Measurements from ENCODE around the gene ARID1B.

ARID1B gene

DNA sequence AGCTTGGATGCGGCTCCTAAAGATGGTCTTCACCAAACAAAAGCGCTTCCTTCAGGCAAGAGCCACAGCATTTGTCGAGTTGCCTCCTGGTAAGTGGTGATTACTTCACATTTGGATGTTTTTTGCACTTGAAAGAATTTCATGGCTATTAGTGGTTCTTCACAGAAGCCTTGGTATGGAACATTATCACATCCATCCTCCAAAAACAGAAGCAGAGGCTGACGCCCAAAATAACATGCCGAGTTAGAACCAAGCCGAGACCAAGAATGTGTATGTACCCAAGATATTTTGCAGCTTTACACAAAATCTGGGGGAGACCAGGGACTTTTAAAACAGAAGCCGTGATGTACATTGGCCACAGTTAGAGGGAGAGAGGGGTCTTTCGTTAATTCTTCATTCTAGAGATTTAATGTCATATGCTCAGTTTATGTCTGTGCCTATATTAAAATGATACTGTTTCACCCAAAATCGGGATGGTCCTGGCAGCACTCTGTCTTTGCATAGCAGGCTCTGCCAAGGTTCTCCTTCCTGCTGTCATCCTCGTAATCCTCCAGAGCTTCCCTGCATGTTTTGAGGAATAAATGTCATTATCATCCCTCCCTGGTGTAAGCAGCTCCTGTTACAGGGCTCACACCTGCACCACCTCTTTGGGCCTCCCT lies 436.9 kb downstream of the ARID1B start:
- no peak for DNase-seq (ENCODE audit: low spot score)

DNA sequence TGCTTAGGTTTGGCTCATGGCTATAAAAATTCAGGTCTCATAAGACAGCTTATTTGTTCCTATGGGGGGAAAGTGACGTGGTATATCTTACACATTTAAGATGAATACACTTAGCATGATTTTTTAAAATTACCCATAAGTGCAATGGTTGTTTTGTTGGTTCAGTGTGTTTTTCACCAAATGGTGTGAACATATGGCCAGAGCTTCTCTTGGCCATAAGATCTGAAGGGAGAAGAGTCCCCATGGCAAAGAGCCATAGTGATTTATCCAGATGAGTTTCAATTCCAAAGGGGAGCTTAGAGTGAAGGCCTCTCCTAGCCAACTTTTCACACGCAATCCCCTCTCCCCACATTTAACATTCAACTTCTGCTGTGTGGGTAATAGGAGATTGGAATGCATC lies 438.5 kb downstream of the ARID1B start:
- no peak for DNase-seq (ENCODE audit: low spot score)

DNA sequence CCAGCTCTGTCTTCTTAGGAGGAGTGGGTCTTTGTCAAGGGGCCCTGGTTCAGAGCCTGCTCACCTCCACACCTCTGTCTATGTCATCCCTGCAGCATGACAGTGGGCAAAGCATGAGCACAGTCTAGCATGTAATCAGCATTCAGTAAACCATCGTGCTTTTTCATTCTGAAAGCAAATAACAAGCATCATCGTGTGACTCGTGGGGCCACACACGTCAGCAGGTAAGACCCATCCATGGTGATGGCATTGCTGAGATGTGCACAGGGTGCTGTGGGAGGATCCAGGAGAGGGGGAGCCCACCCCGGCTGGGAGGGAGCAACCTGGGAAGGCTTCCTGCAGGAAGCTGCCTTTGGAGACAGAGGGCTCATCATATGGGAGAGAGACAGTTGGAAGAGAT lies 439.4 kb downstream of the ARID1B start:
- no peak for DNase-seq (ENCODE audit: low spot score)

DNA sequence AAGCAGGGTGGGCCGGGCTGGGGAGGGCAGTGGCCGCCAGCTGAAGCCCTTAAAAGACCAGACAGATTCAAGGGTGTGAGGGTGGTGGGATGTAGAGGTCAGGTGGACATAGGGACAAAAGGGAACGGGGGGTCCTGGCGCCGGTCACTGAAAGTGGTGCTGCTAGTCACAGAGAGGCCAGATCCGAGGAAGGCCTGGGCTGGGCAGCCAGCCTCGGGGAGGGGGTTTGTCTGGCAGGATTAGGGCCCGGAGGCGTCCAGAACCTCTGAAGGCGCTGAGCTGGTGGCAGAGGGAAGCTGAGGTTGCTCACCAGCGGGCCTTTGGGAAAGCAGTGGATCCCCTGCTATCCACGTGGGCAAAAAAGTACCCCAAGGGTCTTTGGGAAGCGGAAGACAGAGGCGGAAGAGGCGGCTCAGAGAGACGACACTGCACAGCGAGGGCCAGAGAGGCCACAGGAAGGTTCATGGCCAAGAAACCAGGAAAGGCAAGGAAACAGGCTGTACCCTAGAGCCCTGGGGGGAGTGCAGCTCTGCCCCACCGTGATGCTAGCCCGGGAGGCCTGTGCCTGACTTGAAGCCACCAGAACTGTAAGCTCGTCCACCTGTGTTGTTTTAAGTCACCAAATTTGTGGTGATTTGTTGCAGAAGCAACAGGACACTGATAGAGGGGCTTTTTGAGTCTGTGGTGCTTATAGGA lies 440.2 kb downstream of the ARID1B start:
- DNase-seq (ENCODE audit: low spot score): no peak

DNA sequence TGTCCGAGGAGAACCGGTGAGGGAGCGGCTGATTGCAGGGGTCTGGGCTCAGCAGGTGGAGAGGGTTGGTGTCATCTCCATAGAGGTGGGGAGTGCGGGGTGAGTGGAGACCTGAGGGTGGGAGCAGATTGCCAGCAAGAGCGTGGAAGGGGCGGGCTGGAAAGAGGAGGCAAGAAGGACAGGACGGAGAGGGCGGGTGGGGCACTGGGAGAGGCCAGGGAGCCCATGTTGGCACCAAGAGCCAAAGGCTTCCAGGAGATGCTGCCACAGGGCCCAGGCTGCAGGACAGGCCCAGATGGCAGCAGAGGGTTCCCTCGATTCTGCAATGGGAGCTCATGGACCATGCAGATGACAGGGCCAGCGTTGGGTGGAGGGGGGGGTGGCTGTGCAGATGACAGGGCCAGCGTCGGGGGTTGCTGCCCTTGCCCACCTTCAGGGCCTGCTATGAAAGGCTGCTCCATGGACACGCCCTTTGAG lies 440.8 kb downstream of the ARID1B start:
- DNase-seq (ENCODE audit: low spot score): no peak

DNA sequence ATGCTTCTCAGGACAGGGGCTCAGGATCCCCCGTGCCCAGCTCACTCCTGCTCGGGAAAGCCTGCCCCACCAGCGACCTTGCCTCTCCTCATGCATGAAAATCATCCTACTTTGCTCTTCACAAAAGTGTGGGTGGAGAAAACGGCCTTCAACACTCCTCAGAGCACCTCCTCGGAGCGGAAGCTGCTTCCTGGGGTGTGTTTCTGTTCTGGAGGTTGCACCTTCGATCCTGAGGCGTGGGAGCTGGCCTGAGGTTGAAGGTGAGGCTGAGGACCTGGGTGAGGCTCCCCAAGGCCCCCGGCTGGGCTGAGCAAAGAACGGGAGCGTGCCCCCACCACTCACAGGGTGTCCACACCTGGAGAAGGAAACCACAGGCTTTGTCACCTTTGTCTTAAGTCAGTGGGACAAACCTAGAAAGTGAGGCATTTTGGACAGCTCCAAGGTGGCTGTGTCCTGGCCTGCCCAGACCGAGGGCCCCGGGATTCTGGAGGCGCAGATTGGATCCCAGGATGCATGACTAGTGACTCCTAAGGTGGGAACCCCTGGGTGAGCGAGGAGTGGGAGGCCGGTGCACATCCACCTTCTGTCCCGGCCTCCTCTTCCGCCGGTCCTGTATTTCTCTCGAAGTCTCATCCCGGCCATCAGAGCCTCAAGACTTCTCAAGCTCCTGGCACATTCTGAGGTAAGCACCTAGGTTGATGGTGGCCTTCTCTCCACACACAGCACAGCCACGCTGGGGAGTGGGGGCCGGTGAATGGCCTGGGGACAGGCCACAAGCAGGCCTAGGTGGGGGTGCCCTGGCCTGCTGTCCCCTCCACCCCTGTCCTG lies 441.4 kb downstream of the ARID1B start:
- peak; percentile 39 for DNase-seq (ENCODE audit: low spot score)

DNA sequence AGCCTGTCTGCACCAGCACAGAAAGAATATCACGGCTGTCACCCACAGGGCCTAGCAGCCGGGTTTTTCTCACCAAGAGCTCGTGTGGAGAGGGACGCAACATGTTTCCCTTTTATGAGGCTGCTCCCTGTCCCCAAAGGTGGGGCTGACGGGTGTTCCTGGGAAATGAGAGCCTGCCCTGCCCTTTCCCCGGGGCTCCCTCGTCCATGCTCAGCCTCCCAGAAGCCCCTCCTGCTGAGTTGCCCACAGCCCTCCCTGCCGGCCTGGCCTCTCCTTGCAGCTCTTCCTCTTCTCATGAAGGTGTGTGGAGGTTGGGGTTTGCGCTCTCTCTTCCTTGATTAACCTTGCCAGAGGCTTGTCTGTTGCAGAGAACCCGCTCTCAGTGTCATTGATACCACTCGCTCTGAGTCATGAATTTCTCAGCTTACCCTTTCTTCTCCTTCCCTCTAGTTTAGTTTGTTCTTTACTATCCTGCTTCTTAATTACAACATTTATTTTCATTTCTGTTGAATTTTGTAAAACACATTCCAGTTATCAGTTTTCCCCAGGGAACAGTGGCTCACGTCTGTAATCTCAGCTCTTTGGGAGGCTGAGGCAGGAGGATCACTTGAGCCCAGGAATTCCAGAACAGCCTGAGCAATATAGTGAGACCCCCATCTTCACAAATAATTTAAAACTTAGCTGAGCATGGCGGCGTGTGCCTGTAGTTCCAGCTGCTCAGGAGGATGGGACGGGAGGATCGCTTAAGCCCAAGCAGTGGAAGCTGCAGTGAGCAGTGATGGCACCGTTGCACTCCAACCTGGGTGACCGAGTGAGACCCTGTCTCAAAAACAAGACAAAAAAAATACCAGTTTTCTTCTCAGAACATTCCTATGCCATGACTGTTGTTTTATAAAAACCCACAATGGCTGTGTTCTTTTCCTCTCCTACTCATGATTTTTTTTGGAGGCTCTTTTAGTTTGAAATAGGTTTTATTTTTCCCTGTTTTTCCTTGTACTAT lies 442.3 kb downstream of the ARID1B start:
- DNase-seq (ENCODE audit: low spot score): peak; percentile 53

DNA sequence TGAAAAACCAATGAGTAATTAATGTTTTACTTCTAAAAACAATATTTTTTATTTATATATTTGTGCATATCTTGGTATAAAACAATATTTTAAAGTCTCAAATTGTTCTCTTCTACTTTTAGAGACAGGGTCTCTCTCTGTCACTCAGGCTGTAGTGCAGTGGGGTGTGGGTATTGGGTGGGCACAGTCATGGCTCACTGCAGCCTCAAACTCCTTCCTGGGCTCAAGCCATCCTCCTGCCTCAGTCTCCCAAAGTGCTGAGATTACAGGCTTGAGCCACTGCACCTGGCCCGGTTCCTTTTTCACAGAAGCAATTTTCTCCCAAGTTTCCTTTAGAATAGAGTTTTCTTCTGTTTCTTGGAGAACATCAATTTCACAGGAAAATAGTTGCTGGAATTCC lies 443.3 kb downstream of the ARID1B start:
- peak; percentile 13 for DNase-seq (ENCODE audit: low spot score)

DNA sequence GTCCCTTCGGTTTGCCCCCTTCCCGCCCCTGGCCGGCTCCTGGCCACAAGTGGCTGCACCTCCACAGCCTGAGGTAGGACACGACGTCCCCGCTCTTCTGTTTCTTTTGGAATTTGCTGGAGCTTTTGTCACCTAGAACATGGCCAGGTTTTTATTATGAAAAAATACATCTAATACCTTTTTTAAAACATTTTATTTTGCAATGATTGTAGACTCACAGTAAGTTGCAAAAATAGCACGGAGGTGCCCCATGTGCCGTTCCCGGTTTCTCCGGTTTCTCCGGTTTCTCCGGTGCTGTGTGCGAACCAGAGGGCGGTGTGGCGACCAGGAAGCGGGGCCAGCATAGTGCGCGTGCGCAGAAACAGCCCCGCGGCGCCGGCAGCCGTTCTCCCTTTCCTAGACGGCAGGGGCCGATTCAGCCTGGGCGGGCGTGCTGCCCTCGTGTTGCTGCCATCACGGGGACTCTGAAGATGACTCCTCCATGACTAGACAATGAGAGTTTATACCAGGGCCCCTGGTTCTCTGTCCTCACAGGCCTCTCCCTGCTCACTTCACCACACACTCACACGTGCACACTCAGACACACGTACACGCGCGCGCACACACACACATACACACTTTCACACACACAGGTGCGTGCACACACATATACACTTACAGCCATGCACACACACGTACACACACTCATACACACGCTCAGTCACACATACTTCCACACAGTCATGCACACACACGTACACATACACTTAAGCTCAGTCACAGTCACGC lies 444.1 kb downstream of the ARID1B start:
- peak; percentile 78 for DNase-seq (ENCODE audit: low spot score)

DNA sequence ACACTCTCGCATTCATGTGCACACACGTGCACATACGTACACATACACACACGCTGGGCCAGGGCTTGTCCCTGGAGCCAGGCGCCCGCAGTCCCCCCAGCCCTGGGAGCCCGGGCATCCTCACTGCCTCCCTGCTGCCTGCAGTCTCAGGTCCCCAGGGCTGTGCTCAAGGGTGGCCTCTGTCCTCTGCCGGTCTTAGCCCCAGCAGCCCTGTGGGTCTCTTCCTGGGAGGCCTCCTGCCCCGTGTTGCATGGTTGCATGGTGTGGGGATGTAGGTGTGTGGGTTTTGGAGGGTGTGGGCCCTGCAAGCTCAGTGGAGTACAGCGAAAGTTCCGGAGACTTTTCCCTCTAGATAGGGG lies 444.6 kb downstream of the ARID1B start:
- no peak for DNase-seq (ENCODE audit: low spot score)

DNA sequence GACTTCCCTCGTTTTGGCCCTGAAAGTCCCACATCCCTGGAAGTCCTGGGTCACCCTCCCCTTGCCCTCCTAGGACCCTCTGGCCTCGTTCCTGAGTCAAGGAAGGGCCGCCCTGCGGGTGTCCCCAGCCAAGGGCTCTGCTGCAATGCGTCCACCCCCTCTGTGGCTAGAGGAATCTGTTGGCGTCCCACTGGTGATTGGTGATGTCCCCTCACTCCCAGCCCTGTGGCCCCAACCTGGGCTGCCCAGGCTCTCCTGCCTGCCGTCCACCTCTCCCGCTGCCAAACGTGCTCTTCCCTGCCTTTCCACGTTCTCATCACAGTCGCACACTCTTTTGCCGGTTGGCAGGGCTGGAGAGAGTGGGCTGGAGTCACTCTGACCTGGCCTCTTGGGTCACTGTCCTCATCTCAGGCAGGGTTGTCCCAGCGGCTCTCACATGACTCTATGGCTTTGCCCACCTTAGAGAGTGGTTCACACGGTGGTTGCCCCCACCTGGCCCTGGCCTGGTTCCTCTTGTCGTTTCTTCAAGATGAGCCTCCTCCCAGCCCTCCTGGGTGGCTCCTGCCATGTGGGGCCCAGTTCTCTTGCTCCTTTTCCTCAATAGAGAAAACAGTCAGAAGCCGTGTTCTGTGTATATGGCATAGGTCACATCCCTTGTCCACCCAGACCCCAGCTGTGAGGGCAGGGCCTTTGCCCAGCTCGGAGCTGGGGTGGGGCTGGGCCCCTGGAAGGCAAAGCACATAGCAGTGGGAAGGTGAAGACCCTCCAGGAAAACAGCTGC lies 445.2 kb downstream of the ARID1B start:
- peak; percentile 39 for DNase-seq (ENCODE audit: low spot score)

DNA sequence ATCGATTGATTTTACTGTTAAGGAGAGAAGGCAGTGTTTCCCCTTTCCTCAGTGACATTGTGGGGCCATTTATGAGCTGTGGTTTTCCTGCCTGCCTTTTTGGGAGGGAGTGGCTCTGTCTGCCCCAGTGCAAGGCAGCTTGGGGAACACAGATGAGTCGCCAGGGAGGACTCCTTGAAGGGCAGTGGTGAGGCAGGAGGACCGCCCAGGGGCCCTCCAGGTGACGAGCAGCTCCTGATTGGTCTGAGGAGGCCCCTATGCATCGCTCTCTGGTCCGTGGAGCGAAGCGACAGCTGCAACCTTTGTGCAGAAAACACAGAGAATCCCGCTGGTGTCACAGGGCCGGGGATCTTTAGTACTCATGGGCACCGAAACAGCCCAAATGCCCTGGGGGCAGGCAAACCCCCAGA lies 445.8 kb downstream of the ARID1B start:
- no peak for DNase-seq (ENCODE audit: low spot score)

DNA sequence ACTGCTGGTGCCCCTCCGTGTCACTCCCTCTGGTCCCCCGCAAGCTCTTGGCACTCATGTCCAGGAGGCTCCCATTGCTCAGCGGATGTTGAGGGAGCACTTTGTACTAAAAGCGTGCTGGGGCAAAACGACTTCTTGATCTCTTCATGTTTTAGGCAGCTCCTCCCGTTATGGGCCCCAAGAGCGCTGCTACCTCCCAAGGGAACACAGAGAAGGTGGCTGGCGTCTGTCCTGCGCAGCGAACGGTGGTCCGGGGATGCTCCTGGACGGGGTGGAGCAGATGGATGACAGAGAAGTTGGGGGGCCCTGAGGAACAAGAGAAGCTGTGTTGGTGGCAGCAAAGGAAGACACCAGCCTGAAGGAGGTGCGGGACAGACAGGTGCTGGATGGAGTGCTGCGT lies 446.3 kb downstream of the ARID1B start:
- peak; percentile 33 for DNase-seq (ENCODE audit: low spot score)

DNA sequence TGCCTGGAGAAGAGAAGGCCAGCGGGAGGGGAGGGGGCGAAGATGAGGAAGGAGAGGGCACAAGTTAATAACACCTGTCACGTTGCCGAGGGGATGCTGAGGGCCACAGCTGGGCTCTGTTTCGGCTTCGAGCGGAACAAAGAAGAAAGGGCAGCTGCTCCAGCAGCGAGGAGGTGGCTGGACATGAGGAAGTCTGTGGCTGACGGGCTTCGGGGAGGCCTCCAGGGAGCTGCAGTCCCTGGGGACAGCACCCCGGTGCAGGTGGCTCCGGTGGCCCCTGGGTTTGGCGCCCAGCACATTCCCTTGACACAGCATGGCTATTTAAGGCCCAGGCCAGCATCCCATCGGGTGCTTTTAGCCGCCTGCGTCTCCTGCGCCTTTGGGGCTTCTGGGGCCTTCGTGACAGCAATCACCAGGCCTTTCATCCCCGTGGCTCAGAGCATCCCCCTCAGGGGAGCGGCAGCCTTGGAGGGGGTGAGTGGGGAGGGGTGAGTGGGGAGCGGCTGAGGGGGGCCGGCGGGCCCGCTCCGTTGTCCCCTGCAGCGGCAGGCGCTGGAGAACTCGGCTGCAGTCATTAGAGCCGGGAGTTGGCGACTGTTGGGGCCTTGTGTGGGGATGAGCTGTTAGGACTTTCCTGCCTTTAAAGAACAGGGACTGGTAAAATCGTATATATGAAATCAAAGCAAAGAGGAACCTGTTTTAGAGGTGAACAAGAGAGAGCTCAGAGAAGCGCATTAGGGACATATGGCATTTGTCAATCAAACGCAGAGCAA lies 447.2 kb downstream of the ARID1B start:
- DNase-seq (ENCODE audit: low spot score): peak; percentile 41

DNA sequence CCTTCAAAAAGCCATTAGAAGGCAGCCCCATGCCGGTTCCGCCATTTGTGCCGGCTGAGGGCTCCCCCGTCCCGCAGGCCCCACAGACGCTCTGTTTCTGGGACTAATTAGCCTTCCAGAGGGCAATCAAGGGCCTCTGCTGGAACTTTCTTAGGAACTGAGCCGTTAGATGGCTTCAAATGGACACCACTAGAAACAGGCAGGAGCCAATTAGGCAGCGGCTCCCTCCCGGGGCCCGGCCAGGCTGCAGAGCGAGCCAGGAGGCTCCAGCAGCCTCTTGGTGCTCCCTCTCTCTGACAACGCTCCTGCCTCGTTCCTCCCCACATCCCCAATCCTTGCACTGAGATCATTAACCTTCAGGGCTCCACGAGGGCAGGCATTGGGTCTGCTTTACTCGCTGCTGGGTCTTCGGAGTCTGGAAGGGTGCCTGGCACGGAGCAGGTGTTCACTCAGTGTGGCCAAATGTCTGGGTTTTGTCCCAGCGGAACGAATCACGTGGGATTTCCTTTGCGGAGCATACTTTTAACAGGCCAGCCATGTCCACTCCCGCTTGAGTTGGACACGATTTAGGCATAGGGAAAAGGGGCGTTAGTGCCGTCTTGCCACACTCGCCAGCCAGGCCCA lies 447.9 kb downstream of the ARID1B start:
- peak; percentile 36 for DNase-seq (ENCODE audit: low spot score)

DNA sequence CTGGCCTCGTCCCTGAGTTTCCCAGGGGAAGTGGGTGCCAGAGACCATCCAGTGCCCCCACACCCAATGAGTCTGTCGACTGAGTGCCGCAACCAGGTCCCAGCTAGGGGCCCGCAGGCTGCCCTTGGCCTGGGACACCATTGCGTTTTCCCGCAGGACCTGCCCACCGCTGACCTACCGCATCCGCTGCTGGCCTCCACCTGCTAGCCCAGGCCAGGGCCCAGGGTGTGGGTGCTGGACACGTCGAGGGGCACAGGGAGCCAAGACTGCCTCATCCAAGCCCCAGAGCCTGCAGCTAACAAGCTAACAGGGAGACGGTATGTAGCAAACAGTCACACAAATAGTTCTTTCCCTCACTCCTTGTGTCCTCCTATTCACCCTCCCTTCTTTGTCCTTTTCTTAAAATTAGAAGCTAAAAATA lies 448.4 kb downstream of the ARID1B start:
- no peak for DNase-seq (ENCODE audit: low spot score)

DNA sequence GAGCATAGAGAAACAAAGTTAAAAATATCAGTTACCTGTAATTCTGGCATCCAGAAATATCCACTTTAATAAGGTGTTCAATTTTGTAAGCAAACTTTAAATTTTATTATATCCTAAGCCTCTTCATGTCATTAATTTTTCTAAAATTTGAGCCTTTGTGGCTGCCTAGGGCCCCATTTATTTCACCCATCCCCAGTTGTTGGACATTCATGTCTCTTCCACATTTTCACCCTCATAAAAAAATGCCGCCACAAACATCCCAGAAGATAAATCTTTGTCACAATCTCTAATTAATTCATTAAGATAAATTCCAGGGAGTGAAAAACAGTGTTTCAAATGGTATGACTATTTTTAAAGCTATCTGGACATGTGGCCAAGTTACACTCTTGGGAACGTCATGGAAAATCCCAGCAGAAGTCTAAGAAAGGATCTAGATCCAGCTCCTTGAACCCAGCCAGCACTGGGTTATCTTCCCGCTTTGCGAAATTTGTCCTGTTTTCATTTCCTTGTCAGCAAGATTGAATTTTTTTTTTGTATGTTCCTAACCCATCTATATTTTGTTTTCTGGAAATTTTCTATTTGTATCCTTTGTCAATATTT lies 448.9 kb downstream of the ARID1B start:
- DNase-seq (ENCODE audit: low spot score): peak; percentile 3

DNA sequence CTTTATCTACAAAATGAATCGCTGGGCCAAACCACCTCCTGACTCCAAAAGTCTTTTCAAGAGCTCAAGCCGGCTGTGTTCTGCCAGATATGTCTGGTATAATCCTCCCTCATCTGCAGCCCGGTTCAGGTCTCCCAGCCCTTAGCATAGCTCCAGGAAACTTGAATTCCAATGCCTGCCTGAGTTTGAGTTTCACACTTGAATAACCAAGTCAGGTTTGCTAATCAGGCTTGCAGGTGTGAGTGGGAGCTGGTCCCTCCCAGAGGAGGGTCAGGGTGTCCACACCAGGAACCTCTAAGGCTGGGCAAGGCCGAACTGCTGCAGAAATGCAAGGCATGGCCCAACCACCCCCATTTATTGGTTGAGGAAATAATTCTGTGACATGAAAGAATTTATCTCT lies 449.6 kb downstream of the ARID1B start:
- DNase-seq (ENCODE audit: low spot score): peak; percentile 38

Data from ecto neural progenitor cell (in vitro differentiated cells).